GM10248 (cell line): Measurements from ENCODE around the gene COX7A2L.
A peak's percentile ranks its signal among the peaks of the same experiment; 100 is the strongest.

Experiments used
- CTCF ChIA-PET: fragments of 300-600 bp; sonication (Branson Sonifier 250); formaldehyde crosslinking; extraction: SDS; loops from one replicate; lab custom pipeline; 2021; ENCODE audit warnings: antibody characterized with exemption; lab: Yijun Ruan, JAX
- POLR2A ChIA-PET: fragments of 350-650 bp; sonication (Branson Sonifier 250); formaldehyde crosslinking; extraction: SDS; loops from one replicate; lab custom pipeline; 2020; ENCODE audit warnings: antibody characterized with exemption; lab: Yijun Ruan, JAX
- DNase-seq: peaks from one replicate; pipeline ENCODE4 v3.0.0; 2012; ENCODE audit errors: extremely low spot score
- TF ChIP-seq, protein P1 (sequence below): IDR thresholded peaks from 2 replicates; pipeline ENCODE4 v1.5.1; 2012; ENCODE audit warnings: mild to moderate bottlenecking, low read depth; ENCODE audit errors: extremely low read depth, missing control alignments, control extremely low read depth

Gene COX7A2L

DNA sequence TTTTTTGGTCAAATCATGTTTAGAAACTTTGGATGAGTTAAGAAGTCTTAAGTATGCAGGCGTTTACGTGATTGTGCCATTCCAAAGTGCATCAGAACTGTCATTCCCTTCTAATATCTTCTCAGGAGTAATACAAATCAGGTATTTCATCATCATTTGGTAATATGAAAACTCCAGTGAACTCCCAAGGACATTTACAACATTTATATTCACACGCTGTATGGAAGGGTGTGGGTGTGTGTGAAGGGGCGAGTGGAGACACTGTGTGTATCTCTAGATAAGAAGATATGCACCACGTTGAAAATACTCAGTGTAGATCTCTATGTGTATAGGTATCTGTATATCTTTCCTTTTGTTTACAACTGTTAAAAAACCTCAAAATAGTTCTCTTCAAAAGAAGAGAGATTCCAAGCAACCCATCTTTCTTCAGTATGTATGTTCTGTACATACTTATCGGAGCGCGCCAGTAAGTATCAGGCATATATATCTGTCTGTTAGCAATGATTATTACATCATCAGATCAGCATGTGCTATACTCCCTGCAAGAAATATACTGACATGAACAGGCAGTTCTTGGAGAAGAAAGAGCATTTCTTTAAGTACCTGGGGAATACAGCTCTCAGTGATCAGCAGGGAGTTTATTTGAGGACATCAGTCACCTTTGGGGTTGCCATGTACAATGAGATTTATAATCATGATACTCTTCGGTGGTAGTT, 29.3 kb downstream of the COX7A2L start:
- TF ChIP-seq, protein P1, sequence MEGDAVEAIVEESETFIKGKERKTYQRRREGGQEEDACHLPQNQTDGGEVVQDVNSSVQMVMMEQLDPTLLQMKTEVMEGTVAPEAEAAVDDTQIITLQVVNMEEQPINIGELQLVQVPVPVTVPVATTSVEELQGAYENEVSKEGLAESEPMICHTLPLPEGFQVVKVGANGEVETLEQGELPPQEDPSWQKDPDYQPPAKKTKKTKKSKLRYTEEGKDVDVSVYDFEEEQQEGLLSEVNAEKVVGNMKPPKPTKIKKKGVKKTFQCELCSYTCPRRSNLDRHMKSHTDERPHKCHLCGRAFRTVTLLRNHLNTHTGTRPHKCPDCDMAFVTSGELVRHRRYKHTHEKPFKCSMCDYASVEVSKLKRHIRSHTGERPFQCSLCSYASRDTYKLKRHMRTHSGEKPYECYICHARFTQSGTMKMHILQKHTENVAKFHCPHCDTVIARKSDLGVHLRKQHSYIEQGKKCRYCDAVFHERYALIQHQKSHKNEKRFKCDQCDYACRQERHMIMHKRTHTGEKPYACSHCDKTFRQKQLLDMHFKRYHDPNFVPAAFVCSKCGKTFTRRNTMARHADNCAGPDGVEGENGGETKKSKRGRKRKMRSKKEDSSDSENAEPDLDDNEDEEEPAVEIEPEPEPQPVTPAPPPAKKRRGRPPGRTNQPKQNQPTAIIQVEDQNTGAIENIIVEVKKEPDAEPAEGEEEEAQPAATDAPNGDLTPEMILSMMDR: no peak
- no peak for DNase-seq
- POLR2A ChIA-PET: no interaction called here
- CTCF ChIA-PET: interaction anchor here (7.9 kb wide), 1 partner anchor 235 kb away, joined by 102 read pairs; no protein-coding TSS in a partner anchor

DNA sequence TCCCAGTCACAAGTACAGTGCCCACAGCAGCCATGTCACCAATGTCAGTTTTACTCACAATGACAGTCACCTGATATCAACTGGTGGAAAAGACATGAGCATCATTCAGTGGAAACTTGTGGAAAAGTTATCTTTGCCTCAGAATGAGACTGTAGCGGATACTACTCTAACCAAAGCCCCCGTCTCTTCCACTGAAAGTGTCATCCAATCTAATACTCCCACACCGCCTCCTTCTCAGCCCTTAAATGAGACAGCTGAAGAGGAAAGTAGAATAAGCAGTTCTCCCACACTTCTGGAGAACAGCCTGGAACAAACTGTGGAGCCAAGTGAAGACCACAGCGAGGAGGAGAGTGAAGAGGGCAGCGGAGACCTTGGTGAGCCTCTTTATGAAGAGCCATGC, 31.3 kb downstream of the COX7A2L start:
- POLR2A ChIA-PET: no interaction called here

DNA sequence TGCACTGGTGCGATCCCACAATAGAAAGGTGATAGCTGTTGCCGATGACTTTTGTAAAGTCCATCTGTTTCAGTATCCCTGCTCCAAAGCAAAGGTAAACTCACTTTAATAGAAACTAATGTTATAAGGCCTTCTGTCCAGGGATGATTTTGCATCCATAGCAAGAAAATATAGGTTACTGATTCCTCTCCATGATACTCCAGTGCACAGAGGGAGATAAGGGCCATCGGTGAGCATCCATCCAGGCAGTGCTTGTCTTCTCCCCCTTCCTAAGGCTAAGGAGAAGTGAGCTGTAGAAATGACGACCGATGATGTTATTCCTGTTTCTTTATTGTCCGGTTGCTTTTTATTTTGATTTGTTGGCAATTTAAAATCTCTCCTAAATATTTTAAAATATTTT, 32.1 kb downstream of the COX7A2L start:
- POLR2A ChIA-PET: no interaction called here
- CTCF ChIA-PET: interaction anchor here (0.9 to 7.9 kb wide), 17 partner anchors 9 to 462 kb away, joined by 3 to 102 read pairs (median 5); no protein-coding TSS in a partner anchor
- TF ChIP-seq, protein P1: no peak
- DNase-seq: no peak

More for the DNA sequence above, 31.3 kb downstream of the COX7A2L start:
- DNase-seq: no peak
- CTCF ChIA-PET: interaction anchor here (1.2 to 7.9 kb wide), 4 partner anchors 16 to 238 kb away, joined by 3 to 102 read pairs (median 11); no protein-coding TSS in a partner anchor
- TF ChIP-seq, protein P1: no peak

DNA sequence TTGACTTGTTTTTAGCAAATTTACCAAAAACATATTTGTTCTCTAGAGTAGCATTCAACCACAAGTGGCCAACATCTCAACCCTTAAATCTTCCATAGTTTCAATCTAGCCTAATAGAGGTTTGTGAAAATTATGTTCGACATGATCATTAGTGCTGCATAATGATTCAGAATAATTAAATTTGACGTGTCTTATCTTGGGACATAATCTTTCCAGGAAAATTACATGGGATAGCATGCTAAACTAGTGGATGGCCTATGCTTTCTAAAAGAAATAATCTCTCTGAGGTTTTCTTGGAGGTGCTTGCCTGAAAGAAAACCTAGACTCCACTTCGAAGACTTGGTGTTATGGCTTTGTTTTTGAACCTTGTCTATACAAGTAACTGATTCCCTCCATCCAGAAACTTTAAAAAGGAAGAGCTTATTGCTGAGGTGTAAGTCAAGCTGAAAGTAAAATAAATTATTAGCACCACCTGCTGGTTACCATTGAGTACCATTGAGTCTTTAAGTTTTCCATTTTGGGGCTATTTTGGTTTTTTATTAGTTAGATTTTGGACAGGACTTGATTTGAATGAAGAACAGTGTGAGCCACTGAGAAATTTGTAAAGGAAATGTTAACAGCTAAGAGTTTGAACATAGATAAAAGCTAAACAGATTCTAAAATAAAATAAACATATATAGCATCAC, 32.7 kb downstream of the COX7A2L start:
- no peak for DNase-seq
- TF ChIP-seq, protein P1: peak; percentile 44
- POLR2A ChIA-PET: interaction anchor here (0.5 kb wide), 1 partner anchor 19 kb away, joined by 5 read pairs; no protein-coding TSS in a partner anchor
- CTCF ChIA-PET: interaction anchor here (0.9 to 7.9 kb wide), 18 partner anchors 8 to 461 kb away, joined by 3 to 102 read pairs (median 5); no protein-coding TSS in a partner anchor

DNA sequence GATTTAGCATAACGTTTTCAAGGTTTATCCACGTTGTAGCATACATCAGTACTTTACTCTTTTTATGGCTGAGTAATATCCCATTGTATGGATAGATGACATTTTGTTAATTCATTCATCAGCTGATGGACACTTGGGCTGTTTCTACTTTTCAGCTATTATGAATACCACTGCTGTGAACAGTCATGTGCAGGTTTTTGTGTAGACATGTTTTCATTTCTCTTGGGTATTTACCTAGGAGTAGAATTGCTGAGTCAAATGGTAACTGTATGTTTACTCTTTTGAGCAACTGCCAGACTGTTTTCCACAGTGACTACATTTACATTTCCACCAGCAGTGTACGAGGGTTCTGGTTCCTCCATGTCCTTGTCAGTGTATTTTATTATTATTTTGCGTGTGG, 33.9 kb downstream of the COX7A2L start:
- POLR2A ChIA-PET: no interaction called here
- CTCF ChIA-PET: interaction anchor here (0.8 to 7.9 kb wide), 6 partner anchors 17 to 457 kb away, joined by 3 to 102 read pairs (median 4); no protein-coding TSS in a partner anchor
- DNase-seq: no peak
- TF ChIP-seq, protein P1: no peak

DNA sequence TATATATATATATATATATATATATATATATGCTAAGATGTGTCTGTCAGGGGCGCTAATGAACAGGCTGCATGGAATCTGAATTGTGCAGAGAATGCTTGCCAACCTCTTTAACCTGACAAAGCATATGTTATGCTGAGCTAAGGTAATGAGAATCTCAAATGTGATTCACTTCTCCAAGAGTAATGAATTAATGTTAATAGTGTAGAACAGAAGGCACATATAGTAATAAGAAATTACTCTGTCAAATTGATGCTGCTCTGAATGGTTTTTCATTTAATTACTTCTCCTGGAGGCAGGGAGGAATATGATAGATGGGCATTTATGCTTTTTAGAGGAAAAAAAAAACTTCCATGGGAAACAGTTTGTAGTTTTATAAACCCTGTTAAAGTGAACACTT, 35.4 kb downstream of the COX7A2L start:
- TF ChIP-seq, protein P1: no peak
- CTCF ChIA-PET: interaction anchor here (1.1 to 7.9 kb wide), 3 partner anchors 29 to 234 kb away, joined by 4 to 102 read pairs (median 4); no protein-coding TSS in a partner anchor
- POLR2A ChIA-PET: no interaction called here
- DNase-seq: no peak
